Tibial nerve (tissue), 4 donors: ENCODE measurements around the gene HK3. TPM values are rescaled to one million over a fixed set of nuclear protein-coding genes. Genes with fewer than 3 reads are reported as not detected.

Experiments used
- DNase-seq, 2 donors: peaks; one replicate each; pipeline ENCODE4 v3.0.0-alpha.2; 2019; ENCODE audit warnings: low spot score in 2 of 2
- H3K27ac ChIP-seq, 4 donors: fragments of 200-600 bp; sonication (generic) in 3 of 4; one replicate each; pipeline ENCODE4 v1.5.1; 2017 to 2019; ENCODE audit warnings: mild to moderate bottlenecking in 1 of 4
- H3K27me3 ChIP-seq, 2 donors: fragments of 200-600 bp; sonication (generic) in 1 of 2; one replicate each; pipeline versions ENCODE4 v1.5.1 to v1.6.0; 2017 to 2019
- H3K36me3 ChIP-seq, 3 donors: fragments of 200-600 bp; sonication (generic); one replicate each; pipeline ENCODE4 v1.5.1; 2018 to 2019
- H3K4me1 ChIP-seq, 4 donors: fragments of 200-600 bp; sonication (generic) in 3 of 4; one replicate each; pipeline ENCODE4 v1.5.1; 2017 to 2019
- H3K4me3 ChIP-seq, 4 donors: fragments of 200-600 bp; sonication (generic) in 3 of 4; one replicate each; pipeline ENCODE4 v1.5.1; 2017 to 2019; ENCODE audit warnings: mild to moderate bottlenecking in 1 of 4, moderate library complexity in 1 of 4
- H3K9me3 ChIP-seq, 4 donors: fragments of 200-600 bp; sonication (generic) in 3 of 4; one replicate each; pipeline ENCODE4 v1.5.1; 2017 to 2019
- EP300 ChIP-seq, 2 donors: sonication (generic); formaldehyde crosslinking; IDR thresholded peaks; one replicate each; pipeline ENCODE4 v1.6.1; 2017; ENCODE audit warnings: antibody characterized with exemption in 2 of 2, mild to moderate bottlenecking in 1 of 2
- POLR2A ChIP-seq, 2 donors: fragments of 450-650 bp; IDR thresholded peaks; one replicate each; pipeline ENCODE4 v1.6.1; 2017; ENCODE audit warnings: antibody characterized with exemption in 2 of 2, mild to moderate bottlenecking in 2 of 2, moderate library complexity in 2 of 2
- WGBS, 2 donors: methylation state at CpG; one replicate each; pipeline ENCODE4 v1.1.5; 2018; 5-methylcytosine and 5-hydroxymethylcytosine counted together
- total RNA-seq, 4 donors: library from RNA; depleted of rRNA; stranded (reverse); fragments of >200 nt; gene quantifications; one replicate each; pipeline ENCODE4 v1.1.0, GENCODE V29; 2016
- TF ChIP-seq, protein P1 (sequence below), 5 experiments: fragments of 200-600 bp in 3 of 5; fragments of 450-650 bp in 2 of 5; sonication (generic) in 3 of 5; IDR thresholded peaks; one replicate each; pipeline ENCODE4 v1.5.1; 2016 to 2019; ENCODE audit warnings: antibody characterized with exemption in 5 of 5, mild to moderate bottlenecking in 3 of 5, moderate library complexity in 2 of 5

Gene HK3
- total RNA-seq, 4 donors from 2014 or later = 6.7 to 24.0 (median 15.0) TPM

DNA sequence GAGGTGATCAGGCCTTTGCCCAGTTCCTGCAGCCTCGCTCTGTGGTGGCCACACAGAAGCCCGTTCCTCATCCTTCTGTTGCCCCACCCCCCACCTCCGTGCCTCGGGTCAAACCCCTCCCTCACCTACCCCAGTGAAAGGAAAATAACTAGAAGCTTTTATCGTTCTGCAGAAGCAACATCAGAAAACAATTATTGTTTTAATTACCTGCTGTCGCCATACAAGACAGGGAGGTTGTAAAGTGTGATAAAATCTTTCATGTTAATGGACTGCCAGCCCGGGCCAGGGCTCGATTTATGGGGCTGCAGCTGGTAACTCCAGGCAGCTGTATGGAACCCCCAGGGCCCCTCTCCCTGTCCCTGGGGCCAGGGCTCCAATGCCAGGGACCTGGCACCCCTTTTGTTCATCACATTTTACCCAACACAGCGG lies 68.1 kb downstream of the HK3 start:
- TF ChIP-seq, protein P1, sequence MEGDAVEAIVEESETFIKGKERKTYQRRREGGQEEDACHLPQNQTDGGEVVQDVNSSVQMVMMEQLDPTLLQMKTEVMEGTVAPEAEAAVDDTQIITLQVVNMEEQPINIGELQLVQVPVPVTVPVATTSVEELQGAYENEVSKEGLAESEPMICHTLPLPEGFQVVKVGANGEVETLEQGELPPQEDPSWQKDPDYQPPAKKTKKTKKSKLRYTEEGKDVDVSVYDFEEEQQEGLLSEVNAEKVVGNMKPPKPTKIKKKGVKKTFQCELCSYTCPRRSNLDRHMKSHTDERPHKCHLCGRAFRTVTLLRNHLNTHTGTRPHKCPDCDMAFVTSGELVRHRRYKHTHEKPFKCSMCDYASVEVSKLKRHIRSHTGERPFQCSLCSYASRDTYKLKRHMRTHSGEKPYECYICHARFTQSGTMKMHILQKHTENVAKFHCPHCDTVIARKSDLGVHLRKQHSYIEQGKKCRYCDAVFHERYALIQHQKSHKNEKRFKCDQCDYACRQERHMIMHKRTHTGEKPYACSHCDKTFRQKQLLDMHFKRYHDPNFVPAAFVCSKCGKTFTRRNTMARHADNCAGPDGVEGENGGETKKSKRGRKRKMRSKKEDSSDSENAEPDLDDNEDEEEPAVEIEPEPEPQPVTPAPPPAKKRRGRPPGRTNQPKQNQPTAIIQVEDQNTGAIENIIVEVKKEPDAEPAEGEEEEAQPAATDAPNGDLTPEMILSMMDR (IDR thresholded peaks at IDR 0.05) = no peak
- TF ChIP-seq POLR2A (IDR thresholded peaks at IDR 0.05) (no peak), EP300 (IDR thresholded peaks at IDR 0.05) (no peak)
- Histone ChIP-seq H3K9me3 (no peaks in the 10 kb centered on the region), H3K27ac (no peak overlapping the region), H3K36me3 (no peaks in the 10 kb centered on the region), H3K4me1 (no peaks in the 10 kb centered on the region), H3K4me3 (no peak overlapping the region), H3K27me3 (peaks cover 0 to 10% of the 10 kb centered on the region in 2 donors)
- DNase-seq = no peak
- 13 to 15% methylated on average over 8 to 9 of the region's 9 CpGs for WGBS, 2 donors

Other genes starting within 250 kb of the HK3 start
- not detected for gene UNC5A, start 88.8 kb downstream of the HK3 start, total RNA-seq
- 10 to 100 TPM; 40.2 to 56.7 (median 44.6) TPM for gene UIMC1, start 107.4 kb upstream of the HK3 start, total RNA-seq
- 10 to 100 TPM; 17.6 to 24.9 (median 18.8) TPM for gene ZNF346, start 123.3 kb upstream of the HK3 start, total RNA-seq
- 10 to 100 TPM in 2 of 4 donors, 1 to 10 TPM in 2; 3.3 to 60.8 (median 12.1) TPM for gene FGFR4, start 187.6 kb upstream of the HK3 start, total RNA-seq
- 10 to 100 TPM; 36.6 to 51.3 (median 40.7) TPM for gene NSD1, start 234.4 kb upstream of the HK3 start, total RNA-seq